Measurements from ENCODE around the gene BASP1. TPM values are rescaled to one million over a fixed set of nuclear protein-coding genes. Genes with fewer than 3 reads are reported as not detected.

BASP1 gene
- polyA plus RNA-seq, 4 donors: 0.67 to 9.5 (median 6.9) TPM

DNA sequence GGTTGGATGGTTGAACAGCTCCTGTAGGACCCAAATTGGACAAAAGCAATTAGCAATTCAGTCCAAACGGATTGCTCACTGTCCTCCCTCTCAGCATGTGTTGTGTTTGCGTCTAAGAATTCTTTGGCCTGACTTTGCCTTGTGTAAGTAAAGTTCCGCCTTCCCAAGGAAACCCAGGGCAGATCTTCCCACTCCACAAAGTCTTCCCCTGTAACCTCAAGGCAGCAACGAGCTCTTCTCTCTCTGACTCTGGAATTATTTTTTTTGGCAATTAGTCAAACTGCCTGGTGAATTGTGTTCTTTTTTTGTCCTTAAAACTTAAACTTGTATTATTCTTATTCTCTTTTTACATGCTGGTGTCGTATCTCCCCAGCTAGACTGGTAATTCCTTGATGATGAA is 20.7 kb upstream of the BASP1 start:
- Histone ChIP-seq H3K9me3 (ENCODE audit: control insufficient read depth in 2 of 2, insufficient read depth in 1 of 2, low read depth in 1 of 2, low read length in 1 of 2) (peaks cover 0 to 5% of the 10 kb centered on the region in 2 donors), H3K4me1 (ENCODE audit: control insufficient read depth in 3 of 3, insufficient read depth in 2 of 3, low read depth in 1 of 3, low read length in 2 of 3) (peaks cover 0 to 8% (median 0%) of the 10 kb centered on the region in 3 donors), H3K36me3 (ENCODE audit: control insufficient read depth in 3 of 3, insufficient read depth in 2 of 3, low read depth in 1 of 3, low read length in 3 of 3) (no peaks in the 10 kb centered on the region), H3K4me3 (ENCODE audit: low read depth in 1 of 3, low read length in 3 of 3) (no peak overlapping the region), H3K27ac (ENCODE audit: low read depth in 1 of 3, low read length in 2 of 3) (no peak overlapping the region), H3K27me3 (ENCODE audit: control insufficient read depth in 3 of 3, insufficient read depth in 3 of 3, low read length in 3 of 3) (no peaks in the 10 kb centered on the region)
- DNase-seq (no peak), FAIRE-seq (no peak)
- 76 to 87% (median 79%) methylated on average over 5 of the region's 5 CpGs for WGBS, 3 donors

DNA sequence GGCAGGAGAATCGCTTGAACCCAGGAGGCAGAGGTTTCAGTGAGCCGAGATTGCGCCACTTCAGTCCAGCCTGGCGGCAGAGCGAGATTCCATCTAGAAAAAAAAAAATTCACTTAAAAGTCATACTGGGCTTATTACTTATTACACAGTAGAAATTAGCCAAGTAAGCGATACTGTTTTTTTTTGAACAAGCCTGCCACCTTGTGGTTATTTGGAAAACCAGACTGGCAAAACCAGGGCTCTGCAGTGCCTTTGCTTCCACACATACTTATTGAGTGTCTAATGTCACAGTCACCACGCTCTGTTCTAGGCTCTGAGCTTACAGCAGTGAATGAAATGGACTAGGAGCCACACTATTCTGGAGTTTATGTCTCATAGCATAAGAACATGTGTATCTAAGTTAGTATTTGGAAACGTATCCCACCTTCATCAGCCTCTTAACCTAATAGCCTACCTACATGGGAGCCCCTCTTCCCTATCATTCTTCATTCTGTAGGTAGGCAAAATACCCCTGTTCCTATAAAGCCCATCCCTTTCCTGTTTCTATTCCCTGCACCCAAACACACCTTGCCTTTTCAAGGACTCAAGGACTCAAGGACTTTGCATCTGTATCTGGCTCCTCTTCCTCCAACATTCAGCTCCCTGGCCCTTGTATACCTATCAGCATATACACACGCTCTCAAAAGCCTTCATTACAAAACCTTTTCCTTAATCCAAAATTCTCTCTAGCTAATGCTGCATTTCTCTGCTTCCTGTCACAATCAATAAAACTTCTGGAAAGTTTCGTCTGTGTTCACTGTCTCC is 13.9 kb upstream of the BASP1 start:
- Histone ChIP-seq H3K27ac (ENCODE audit: low read depth in 1 of 3, low read length in 2 of 3) (no peak overlapping the region), H3K4me3 (ENCODE audit: low read depth in 1 of 3, low read length in 3 of 3) (no peak overlapping the region), H3K9me3 (ENCODE audit: control insufficient read depth in 2 of 2, insufficient read depth in 1 of 2, low read depth in 1 of 2, low read length in 1 of 2) (no peaks in the 10 kb centered on the region), H3K4me1 (ENCODE audit: control insufficient read depth in 3 of 3, insufficient read depth in 2 of 3, low read depth in 1 of 3, low read length in 2 of 3) (no peaks in the 10 kb centered on the region), H3K36me3 (ENCODE audit: control insufficient read depth in 3 of 3, insufficient read depth in 2 of 3, low read depth in 1 of 3, low read length in 3 of 3) (no peaks in the 10 kb centered on the region), H3K27me3 (ENCODE audit: control insufficient read depth in 3 of 3, insufficient read depth in 3 of 3, low read length in 3 of 3) (peaks cover 0 to 6% (median 0%) of the 10 kb centered on the region in 3 donors)
- WGBS, 3 donors: 14 to 31% (median 23%) methylated on average over 10 of the region's 10 CpGs
- DNase-seq (peak; percentile 73 to 80), FAIRE-seq (no peak)

DNA sequence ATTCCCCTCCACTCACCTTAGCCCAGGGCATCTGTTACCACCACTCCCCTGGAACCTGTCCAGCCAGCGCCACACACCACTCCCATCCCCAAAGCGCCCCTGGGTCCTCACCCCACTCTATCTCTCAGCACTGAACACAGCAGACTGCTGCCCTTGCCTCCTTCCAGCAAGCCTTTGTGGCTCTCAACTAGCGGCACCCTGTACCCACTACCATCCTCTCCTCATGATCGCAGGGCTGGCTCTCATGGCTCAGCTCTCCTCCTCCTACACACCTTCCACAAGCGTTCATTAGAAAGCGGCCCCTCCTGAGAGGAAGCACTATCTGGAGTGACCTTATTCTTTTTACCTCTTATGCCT is 13.3 kb upstream of the BASP1 start:
- Histone ChIP-seq H3K27me3 (ENCODE audit: control insufficient read depth in 3 of 3, insufficient read depth in 3 of 3, low read length in 3 of 3) (peaks cover 0 to 6% (median 0%) of the 10 kb centered on the region in 3 donors), H3K9me3 (ENCODE audit: control insufficient read depth in 2 of 2, insufficient read depth in 1 of 2, low read depth in 1 of 2, low read length in 1 of 2) (no peaks in the 10 kb centered on the region), H3K27ac (ENCODE audit: low read depth in 1 of 3, low read length in 2 of 3) (no peak overlapping the region), H3K36me3 (ENCODE audit: control insufficient read depth in 3 of 3, insufficient read depth in 2 of 3, low read depth in 1 of 3, low read length in 3 of 3) (no peaks in the 10 kb centered on the region), H3K4me3 (ENCODE audit: low read depth in 1 of 3, low read length in 3 of 3) (no peak overlapping the region), H3K4me1 (ENCODE audit: control insufficient read depth in 3 of 3, insufficient read depth in 2 of 3, low read depth in 1 of 3, low read length in 2 of 3) (no peaks in the 10 kb centered on the region)
- FAIRE-seq: no peak
- WGBS, 3 donors: 48 to 66% (median 59%) methylated on average over 6 of the region's 6 CpGs
- DNase-seq: no peak

DNA sequence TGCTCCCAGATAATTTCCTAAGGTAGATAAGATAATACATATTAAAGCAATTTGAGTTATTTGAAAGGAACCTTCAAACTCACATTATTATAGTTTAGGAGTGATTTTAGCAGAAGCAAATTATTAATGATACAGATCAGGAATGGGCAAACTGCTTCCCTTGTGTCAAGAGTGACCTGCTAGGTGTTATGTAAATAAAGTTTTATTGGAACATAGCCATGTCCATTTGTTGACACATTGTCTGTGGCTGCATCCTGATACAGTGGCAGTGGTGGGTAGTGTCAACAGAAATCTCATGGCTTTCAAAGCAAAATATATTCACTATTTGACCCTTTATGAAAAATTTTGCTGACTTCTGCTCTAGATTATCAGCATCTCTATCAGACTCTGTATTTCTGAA is 11.4 kb upstream of the BASP1 start:
- Histone ChIP-seq H3K9me3 (ENCODE audit: control insufficient read depth in 2 of 2, insufficient read depth in 1 of 2, low read depth in 1 of 2, low read length in 1 of 2) (no peaks in the 10 kb centered on the region), H3K4me1 (ENCODE audit: control insufficient read depth in 3 of 3, insufficient read depth in 2 of 3, low read depth in 1 of 3, low read length in 2 of 3) (no peaks in the 10 kb centered on the region), H3K27me3 (ENCODE audit: control insufficient read depth in 3 of 3, insufficient read depth in 3 of 3, low read length in 3 of 3) (peaks cover 0 to 6% (median 0%) of the 10 kb centered on the region in 3 donors), H3K27ac (ENCODE audit: low read depth in 1 of 3, low read length in 2 of 3) (no peak overlapping the region), H3K4me3 (ENCODE audit: low read depth in 1 of 3, low read length in 3 of 3) (no peak overlapping the region), H3K36me3 (ENCODE audit: control insufficient read depth in 3 of 3, insufficient read depth in 2 of 3, low read depth in 1 of 3, low read length in 3 of 3) (no peaks in the 10 kb centered on the region)
- FAIRE-seq (no peak), DNase-seq (no peak)

DNA sequence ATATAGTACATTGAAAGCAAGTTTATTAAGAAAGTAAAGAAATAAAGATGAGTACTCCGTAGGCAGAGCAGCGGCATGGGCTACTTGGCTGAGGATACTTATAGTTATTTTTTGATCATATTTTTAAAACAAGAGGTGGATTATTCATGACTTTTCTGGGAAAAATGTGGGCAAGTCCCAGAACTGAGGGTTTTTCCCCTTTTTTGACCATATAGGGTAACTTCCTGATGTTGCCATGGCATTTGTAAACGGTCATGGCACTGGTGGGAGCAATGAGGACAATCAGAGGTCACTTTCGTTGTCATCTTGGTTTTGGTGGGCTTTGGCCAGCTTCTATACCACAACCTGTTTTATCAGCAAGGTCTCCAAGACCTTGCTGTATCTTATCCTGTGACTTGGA is 5.2 kb upstream of the BASP1 start:
- Histone ChIP-seq H3K27ac (ENCODE audit: low read depth in 1 of 3, low read length in 2 of 3) (no peak overlapping the region), H3K4me1 (ENCODE audit: control insufficient read depth in 3 of 3, insufficient read depth in 2 of 3, low read depth in 1 of 3, low read length in 2 of 3) (no peaks in the 10 kb centered on the region), H3K4me3 (ENCODE audit: low read depth in 1 of 3, low read length in 3 of 3) (no peak overlapping the region), H3K27me3 (ENCODE audit: control insufficient read depth in 3 of 3, insufficient read depth in 3 of 3, low read length in 3 of 3) (peaks cover 2 to 23% (median 3%) of the 10 kb centered on the region in 3 donors), H3K9me3 (ENCODE audit: control insufficient read depth in 2 of 2, insufficient read depth in 1 of 2, low read depth in 1 of 2, low read length in 1 of 2) (no peaks in the 10 kb centered on the region), H3K36me3 (ENCODE audit: control insufficient read depth in 3 of 3, insufficient read depth in 2 of 3, low read depth in 1 of 3, low read length in 3 of 3) (no peaks in the 10 kb centered on the region)
- DNase-seq (no peak), FAIRE-seq (no peak)
- WGBS, 3 donors: 64 to 79% (median 75%) methylated on average over 4 of the region's 4 CpGs

DNA sequence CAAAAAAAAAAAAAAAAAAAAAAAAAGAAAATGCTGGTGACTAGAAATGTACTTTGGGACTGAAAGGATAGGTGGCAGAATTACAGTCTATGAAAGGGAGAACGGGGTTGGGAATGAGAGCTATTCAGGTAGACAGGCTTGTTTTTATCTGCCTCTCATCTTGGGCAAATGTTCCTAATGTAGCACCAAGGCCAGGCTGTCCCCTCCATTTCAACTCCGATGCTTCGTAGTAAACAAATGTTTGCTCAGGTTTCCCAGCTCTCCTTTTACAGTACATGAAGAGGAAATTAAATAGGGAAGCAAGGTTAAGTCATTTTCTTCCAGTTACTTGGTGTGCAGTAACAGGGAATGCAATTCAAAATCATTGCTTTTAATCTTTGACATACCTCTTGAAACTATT is 4.4 kb upstream of the BASP1 start:
- Histone ChIP-seq H3K9me3 (ENCODE audit: control insufficient read depth in 2 of 2, insufficient read depth in 1 of 2, low read depth in 1 of 2, low read length in 1 of 2) (no peaks in the 10 kb centered on the region), H3K27me3 (ENCODE audit: control insufficient read depth in 3 of 3, insufficient read depth in 3 of 3, low read length in 3 of 3) (peaks cover 2 to 27% (median 3%) of the 10 kb centered on the region in 3 donors), H3K4me1 (ENCODE audit: control insufficient read depth in 3 of 3, insufficient read depth in 2 of 3, low read depth in 1 of 3, low read length in 2 of 3) (no peaks in the 10 kb centered on the region), H3K27ac (ENCODE audit: low read depth in 1 of 3, low read length in 2 of 3) (no peak overlapping the region), H3K4me3 (ENCODE audit: low read depth in 1 of 3, low read length in 3 of 3) (no peak overlapping the region), H3K36me3 (ENCODE audit: control insufficient read depth in 3 of 3, insufficient read depth in 2 of 3, low read depth in 1 of 3, low read length in 3 of 3) (no peaks in the 10 kb centered on the region)
- DNase-seq: no peak
- 29 to 58% (median 32%) methylated on average over 3 of the region's 3 CpGs for WGBS, 3 donors
- FAIRE-seq: no peak

DNA sequence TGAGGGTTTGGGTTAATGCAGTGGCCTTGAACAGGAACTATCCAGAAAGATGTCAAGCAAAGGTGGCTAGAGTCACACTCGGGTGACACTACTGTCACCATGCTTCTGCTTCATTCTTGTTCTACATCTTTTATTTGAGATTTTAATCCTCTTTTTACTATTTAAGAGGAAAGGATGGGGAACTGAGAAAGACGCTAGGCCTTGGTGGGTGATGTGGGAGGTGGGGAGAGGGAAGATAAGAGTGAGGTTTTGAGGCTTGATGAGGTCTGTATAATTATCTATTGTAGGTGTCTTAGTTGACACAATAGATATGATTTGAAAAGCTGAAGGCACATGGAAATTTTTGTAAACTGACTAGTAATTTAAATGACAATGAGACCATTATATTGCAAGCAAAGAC is 3.5 kb upstream of the BASP1 start:
- Histone ChIP-seq H3K4me1 (ENCODE audit: control insufficient read depth in 3 of 3, insufficient read depth in 2 of 3, low read depth in 1 of 3, low read length in 2 of 3) (no peaks in the 10 kb centered on the region), H3K36me3 (ENCODE audit: control insufficient read depth in 3 of 3, insufficient read depth in 2 of 3, low read depth in 1 of 3, low read length in 3 of 3) (no peaks in the 10 kb centered on the region), H3K27me3 (ENCODE audit: control insufficient read depth in 3 of 3, insufficient read depth in 3 of 3, low read length in 3 of 3) (peaks cover 2 to 36% (median 3%) of the 10 kb centered on the region in 3 donors), H3K27ac (ENCODE audit: low read depth in 1 of 3, low read length in 2 of 3) (no peak overlapping the region), H3K9me3 (ENCODE audit: control insufficient read depth in 2 of 2, insufficient read depth in 1 of 2, low read depth in 1 of 2, low read length in 1 of 2) (no peaks in the 10 kb centered on the region), H3K4me3 (ENCODE audit: low read depth in 1 of 3, low read length in 3 of 3) (no peak overlapping the region)
- WGBS, 3 donors: 66 to 77% (median 72%) methylated on average over 2 of the region's 2 CpGs
- FAIRE-seq: no peak
- no peak for DNase-seq

DNA sequence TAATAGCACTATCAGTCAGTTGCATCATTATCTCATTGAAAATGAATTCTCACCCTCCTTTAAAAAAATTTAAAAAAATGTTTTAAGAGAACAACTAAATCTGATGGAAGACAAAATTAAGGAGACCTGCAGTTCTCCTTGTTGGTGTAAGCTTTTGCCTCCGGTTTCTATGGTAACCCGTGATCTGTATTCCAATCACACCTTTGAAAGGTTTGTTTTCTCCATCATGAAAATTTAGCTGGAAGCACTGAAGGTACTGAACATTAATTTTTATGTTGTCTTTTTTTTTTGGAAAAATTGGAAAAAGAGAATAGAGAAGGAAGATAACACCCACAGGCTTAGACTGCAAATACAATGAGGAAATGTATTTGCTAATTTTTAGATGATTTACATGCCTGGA is 2.5 kb upstream of the BASP1 start:
- Histone ChIP-seq H3K36me3 (ENCODE audit: control insufficient read depth in 3 of 3, insufficient read depth in 2 of 3, low read depth in 1 of 3, low read length in 3 of 3) (no peaks in the 10 kb centered on the region), H3K27me3 (ENCODE audit: control insufficient read depth in 3 of 3, insufficient read depth in 3 of 3, low read length in 3 of 3) (peaks cover 3 to 43% (median 5%) of the 10 kb centered on the region in 3 donors), H3K4me1 (ENCODE audit: control insufficient read depth in 3 of 3, insufficient read depth in 2 of 3, low read depth in 1 of 3, low read length in 2 of 3) (no peaks in the 10 kb centered on the region), H3K4me3 (ENCODE audit: low read depth in 1 of 3, low read length in 3 of 3) (no peak overlapping the region), H3K27ac (ENCODE audit: low read depth in 1 of 3, low read length in 2 of 3) (no peak overlapping the region), H3K9me3 (ENCODE audit: control insufficient read depth in 2 of 2, insufficient read depth in 1 of 2, low read depth in 1 of 2, low read length in 1 of 2) (no peaks in the 10 kb centered on the region)
- DNase-seq: no peak
- 84 to 92% (median 84%) methylated on average over 2 of the region's 2 CpGs for WGBS, 3 donors
- FAIRE-seq: no peak

DNA sequence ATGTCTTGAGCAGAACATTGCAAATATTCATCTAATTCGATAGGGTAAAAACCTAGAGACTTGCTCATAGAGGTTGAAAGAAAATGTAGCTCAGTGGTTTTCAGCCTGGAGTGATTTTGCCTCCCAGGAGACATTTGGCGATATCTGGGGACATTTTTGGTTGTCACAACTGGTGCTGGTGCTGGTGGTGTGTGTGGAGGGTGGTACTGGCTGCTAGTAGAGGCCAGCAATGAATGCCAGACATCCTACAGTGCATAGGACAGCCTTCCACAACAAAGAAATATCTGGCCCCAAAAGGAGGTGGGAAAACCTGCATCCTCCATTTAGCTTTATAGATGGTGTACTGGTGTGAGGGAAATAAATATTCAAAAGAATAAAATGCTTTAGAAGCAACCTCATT is 2.1 kb upstream of the BASP1 start:
- H3K4me1 ChIP-seq (ENCODE audit: control insufficient read depth in 3 of 3, insufficient read depth in 2 of 3, low read depth in 1 of 3, low read length in 2 of 3): no peaks in the 10 kb centered on the region
- no peak overlapping the region for H3K4me3 ChIP-seq (ENCODE audit: low read depth in 1 of 3, low read length in 3 of 3)
- H3K27me3 ChIP-seq (ENCODE audit: control insufficient read depth in 3 of 3, insufficient read depth in 3 of 3, low read length in 3 of 3): peaks cover 3 to 46% (median 5%) of the 10 kb centered on the region in 3 donors
- no peaks in the 10 kb centered on the region for H3K36me3 ChIP-seq (ENCODE audit: control insufficient read depth in 3 of 3, insufficient read depth in 2 of 3, low read depth in 1 of 3, low read length in 3 of 3)
- DNase-seq (no peak), FAIRE-seq (no peak)
- 76 to 85% (median 77%) methylated on average over 2 of the region's 2 CpGs for WGBS, 3 donors
- no peak overlapping the region for H3K27ac ChIP-seq (ENCODE audit: low read depth in 1 of 3, low read length in 2 of 3)
- H3K9me3 ChIP-seq (ENCODE audit: control insufficient read depth in 2 of 2, insufficient read depth in 1 of 2, low read depth in 1 of 2, low read length in 1 of 2): no peaks in the 10 kb centered on the region

Measured in small intestine (tissue), 7 donors.